ENCODE results near the gene GPR162.

The GPR162 gene

GRCh38 chr12:6787309-6787708 lies 34.3 kb upstream of the GPR162 start:
- DNase-seq = no peak

DNA sequence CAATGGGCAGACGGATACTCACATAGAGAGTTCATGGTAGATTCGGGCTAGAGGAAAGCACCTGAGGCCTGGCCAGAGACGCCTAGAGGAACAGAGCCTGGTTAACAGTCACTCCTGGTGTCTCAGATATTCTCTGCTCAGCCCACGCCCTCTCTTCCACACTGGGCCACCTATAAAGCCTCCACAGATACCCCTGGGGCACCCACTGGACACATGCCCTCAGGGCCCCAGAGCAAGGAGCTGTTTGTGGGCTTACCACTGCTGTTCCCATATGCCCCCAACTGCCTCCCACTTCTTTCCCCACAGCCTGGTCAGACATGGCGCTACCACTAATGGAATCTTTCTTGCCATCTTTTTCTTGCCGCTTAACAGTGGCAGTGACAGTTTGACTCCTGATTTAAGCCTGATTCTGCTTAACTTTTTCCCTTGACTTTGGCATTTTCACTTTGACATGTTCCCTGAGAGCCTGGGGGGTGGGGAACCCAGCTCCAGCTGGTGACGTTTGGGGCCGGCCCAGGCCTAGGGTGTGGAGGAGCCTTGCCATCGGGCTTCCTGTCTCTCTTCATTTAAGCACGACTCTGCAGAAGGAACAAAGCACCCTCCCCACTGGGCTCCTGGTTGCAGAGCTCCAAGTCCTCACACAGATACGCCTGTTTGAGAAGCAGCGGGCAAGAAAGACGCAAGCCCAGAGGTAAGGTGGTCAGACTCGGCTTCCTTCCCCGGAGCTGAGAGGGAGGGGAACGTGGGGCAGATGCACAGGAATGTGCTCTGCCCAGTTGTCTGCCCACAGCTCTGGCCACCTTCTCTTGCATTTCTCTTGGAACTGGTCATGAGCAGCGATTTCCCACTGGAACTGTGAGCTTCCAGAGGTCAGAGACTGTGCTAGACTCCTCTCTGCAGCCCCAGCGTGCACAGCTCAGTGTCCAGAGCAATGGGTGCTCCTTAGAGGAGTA lies 32.4 kb upstream of the GPR162 start, which contains the start of gene CD4:
TSS of gene CD4 (plus strand) at position 557 of the 953 bp plus-strand sequence. CDS start 10,611 bp downstream, outside the sequence.
- no peak for DNase-seq

DNA sequence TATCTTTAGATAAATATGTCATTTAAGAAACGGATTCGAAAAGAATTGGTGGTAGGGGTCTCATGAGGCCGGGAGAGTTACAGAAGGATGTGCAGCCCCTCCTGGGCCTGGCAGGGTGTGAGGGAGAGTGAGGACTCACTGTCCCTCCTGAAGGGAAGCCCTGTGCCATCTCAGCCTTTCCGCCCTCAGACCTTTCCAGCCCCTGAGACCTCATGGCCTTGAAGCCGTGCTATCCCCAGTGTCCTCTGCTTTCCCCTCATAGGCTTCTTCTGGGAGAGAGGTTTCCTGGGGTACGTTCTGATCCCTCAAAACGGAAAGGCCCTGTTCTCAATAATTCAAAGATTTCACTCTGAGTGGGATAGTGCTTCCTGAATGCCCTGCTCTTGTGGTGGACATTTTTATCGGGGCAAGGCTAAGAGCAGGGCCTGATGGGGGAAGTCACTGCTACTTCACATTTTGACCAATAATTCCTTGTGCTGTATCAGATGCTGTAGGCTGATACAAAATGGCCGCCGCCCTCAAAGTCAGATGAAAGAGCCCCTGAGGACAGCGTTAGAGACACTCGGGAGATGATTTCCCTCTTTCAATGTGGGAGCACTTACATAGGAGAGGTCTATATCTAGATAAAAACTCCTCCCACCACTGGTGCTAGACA lies 31.0 kb upstream of the GPR162 start:
- DNase-seq = no peak

GRCh38 chr12:6791931-6792520 lies 29.6 kb upstream of the GPR162 start:
- no peak for DNase-seq

- no peak for DNase-seq
These were observed 29.0 kb upstream of the GPR162 start for GRCh38 chr12:6792522-6793201.

DNA sequence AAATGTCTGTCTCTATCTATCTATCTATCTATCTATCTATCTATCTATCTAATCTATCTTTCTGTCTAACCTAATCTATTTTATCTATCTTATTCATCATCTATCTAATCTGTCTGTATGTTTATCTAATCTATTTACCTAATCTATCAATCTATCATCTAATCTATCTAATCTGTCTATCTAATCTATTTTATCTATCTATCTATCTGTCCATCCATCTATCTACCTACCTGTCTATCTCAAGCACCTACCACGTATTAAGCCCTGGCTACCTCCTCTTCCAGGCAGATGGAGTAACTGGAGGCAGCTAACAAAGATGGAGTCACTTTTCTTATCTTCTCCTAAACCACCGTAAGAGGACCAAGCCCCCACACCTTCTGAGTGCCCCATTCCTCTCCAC lies 26.5 kb upstream of the GPR162 start:
- no peak for DNase-seq

- no peak for DNase-seq
These were observed 25.0 kb upstream of the GPR162 start for GRCh38 chr12:6796576-6796975.

DNA sequence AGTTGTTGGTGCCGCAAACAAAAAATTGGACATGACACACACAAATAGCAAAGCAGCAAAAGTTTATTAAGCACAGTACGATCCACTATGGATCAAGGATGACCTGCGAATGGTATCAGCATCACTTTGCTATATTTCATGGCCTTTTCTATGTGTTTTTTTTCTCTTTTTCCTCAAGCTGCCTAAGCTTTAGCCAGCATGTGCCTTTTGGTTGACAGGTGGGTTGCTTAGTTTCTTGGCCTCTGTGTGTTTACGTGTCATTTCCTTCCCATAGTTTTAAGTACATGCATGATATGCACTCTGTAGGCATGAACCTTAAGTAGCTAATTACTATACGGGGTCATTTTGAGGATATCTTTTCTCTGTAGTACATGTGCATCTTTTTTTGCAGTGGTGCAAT lies 22.5 kb upstream of the GPR162 start:
- DNase-seq = no peak

DNA sequence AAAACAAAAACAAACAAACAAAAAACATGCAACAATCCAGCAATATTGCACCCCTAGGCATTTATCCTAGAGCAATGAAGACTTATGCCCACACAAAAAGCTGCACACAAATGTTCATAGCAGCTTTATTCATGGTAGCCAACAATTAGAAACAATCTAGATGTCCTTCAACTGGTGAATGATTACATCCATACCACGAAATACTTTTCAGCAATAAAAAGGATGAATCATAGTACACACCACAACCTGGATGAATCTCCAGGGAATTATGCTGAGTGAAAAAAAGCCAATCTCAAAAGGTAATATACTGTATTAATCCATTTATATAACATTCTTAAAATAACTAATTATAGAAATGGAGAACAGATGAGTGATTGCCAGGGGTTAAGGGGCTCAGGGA lies 14.5 kb upstream of the GPR162 start:
- no peak for DNase-seq

GRCh38 chr12:6809056-6809455 lies 12.6 kb upstream of the GPR162 start:
- DNase-seq = no peak

GRCh38 chr12:6810758-6811157 lies 10.9 kb upstream of the GPR162 start:
- DNase-seq = no peak

- no peak for DNase-seq
These were observed 8.3 kb upstream of the GPR162 start for GRCh38 chr12:6813363-6813762.

GRCh38 chr12:6816598-6816997 lies 5.0 kb upstream of the GPR162 start:
- no peak for DNase-seq

DNA sequence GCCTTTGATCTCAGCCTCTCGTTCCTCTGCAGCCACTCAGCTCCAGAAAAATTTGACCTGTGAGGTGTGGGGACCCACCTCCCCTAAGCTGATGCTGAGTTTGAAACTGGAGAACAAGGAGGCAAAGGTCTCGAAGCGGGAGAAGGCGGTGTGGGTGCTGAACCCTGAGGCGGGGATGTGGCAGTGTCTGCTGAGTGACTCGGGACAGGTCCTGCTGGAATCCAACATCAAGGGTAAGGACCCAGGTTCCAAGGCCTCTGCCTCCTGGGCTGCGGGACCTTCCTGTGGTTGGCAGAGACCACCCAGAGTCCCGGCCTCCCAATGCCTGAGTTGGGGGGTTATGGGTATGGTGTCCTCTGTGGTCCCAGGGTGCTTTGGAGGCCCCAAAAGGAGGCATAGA lies 4.5 kb upstream of the GPR162 start:
- no peak for DNase-seq

DNA sequence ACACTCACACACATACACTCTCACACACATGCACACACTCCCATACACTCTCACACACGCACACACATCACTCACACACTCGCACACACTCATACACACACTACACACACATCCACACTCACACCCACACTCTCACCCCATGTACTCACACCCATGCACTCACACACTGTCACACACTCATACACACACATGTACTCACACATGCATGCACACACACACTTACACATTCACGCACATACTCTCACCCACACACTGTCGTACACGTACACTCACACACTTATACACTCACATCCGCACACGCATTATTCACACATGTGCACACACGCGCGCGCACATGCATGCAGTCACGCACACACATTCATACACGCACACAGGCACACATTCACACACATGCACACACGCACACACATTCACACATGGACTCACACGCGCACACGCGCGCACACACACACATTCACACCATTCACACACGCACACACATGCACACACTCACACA lies 3.9 kb upstream of the GPR162 start:
- no peak for DNase-seq

GRCh38 chr12:6818222-6818621 lies 3.4 kb upstream of the GPR162 start:
- no peak for DNase-seq

DNA sequence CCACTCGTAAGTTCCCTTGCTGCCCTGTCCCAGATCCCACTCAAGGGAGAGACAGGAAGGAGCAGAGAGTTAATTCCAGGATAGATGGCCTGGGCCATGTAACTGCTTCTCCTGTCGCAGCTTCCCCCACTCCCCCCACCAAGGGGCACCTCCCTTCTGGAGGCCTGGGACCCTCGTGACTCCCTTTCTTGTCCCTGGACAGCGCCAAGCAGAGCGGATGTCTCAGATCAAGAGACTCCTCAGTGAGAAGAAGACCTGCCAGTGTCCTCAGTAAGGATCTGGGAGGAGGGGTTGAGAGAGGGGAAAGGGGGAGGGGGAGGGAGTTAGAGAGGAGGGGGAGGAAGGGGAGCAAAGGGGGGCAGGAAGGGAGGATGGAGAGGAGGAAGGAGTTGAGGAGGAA lies 3.0 kb upstream of the GPR162 start:
- no peak for DNase-seq

GRCh38 chr12:6819106-6820030 lies 2.3 kb upstream of the GPR162 start:
- DNase-seq = no peak

GRCh38 chr12:6820166-6820565 lies 1.5 kb upstream of the GPR162 start:
- no peak for DNase-seq

GRCh38 chr12:6822426-6823135 lies 960 bp downstream of the GPR162 start:
- no peak for DNase-seq
